Loucy (cell line): ENCODE data around the gene ATP1B3.

Experiments
- H2AFZ ChIP-seq: fragments of 200-600 bp; sonication (generic); 2 replicates; pipeline ENCODE4 v1.6.0; 2016; ENCODE audit warnings: antibody characterized with exemption, mild to moderate bottlenecking, low read length, moderate library complexity
- H3F3A ChIP-seq: fragments of 200-600 bp; 2 replicates; pipeline ENCODE4 v1.6.0; 2016; ENCODE audit warnings: antibody characterized with exemption, low read depth, mild to moderate bottlenecking
- H3K27me3 ChIP-seq: fragments of 200-600 bp; sonication (generic); 2 replicates; pipeline ENCODE4 v1.6.1; 2014; ENCODE audit warnings: low read length, mild to moderate bottlenecking; ENCODE audit not compliant: insufficient read depth, poor library complexity, severe bottlenecking
- H3K36me3 ChIP-seq: fragments of 200-600 bp; sonication (generic); 2 replicates; pipeline ENCODE4 v1.6.1; 2016; ENCODE audit warnings: low read length; ENCODE audit not compliant: insufficient read depth
- H3K4me1 ChIP-seq: fragments of 200-600 bp; sonication (generic); 2 replicates; pipeline ENCODE4 v1.5.1; 2014; ENCODE audit warnings: low read length, mild to moderate bottlenecking; ENCODE audit not compliant: insufficient read depth, poor library complexity, severe bottlenecking
- H3K4me2 ChIP-seq: fragments of 200-600 bp; sonication (generic); 2 replicates; pipeline ENCODE4 v1.6.0; 2014; ENCODE audit warnings: antibody characterized with exemption, low read length, low read depth, mild to moderate bottlenecking; ENCODE audit not compliant: poor library complexity, severe bottlenecking
- H3K4me3 ChIP-seq: fragments of 200-600 bp; sonication (generic); 2 replicates; pipeline ENCODE4 v1.5.1; 2014; ENCODE audit warnings: low read length, mild to moderate bottlenecking, mixed read lengths; ENCODE audit not compliant: poor library complexity, severe bottlenecking
- H3K79me2 ChIP-seq: fragments of 200-600 bp; sonication (generic); 2 replicates; pipeline ENCODE4 v1.6.1; 2014; ENCODE audit warnings: low read length; ENCODE audit not compliant: insufficient read depth
- H3K9ac ChIP-seq: fragments of 200-600 bp; sonication (generic); 2 replicates; pipeline ENCODE4 v1.6.0; 2014; ENCODE audit warnings: mild to moderate bottlenecking, low read depth, low read length, moderate library complexity; ENCODE audit not compliant: poor library complexity, severe bottlenecking
- H3K9me2 ChIP-seq: fragments of 200-600 bp; sonication (generic); replicated peaks from 2 replicates; pipeline ENCODE4 v1.6.1; 2016; ENCODE audit warnings: low read depth, low read length, mixed read lengths
- H3K9me3 ChIP-seq: fragments of 200-600 bp; sonication (generic); 2 replicates; pipeline ENCODE4 v1.6.1; 2014; ENCODE audit warnings: mild to moderate bottlenecking, antibody characterized with exemption, low read length, low read depth; ENCODE audit not compliant: insufficient read depth
- H4K20me1 ChIP-seq: fragments of 200-600 bp; sonication (generic); 2 replicates; pipeline ENCODE4 v1.6.0; 2014; ENCODE audit warnings: antibody characterized with exemption, low read length, mild to moderate bottlenecking; ENCODE audit not compliant: insufficient read depth, poor library complexity, severe bottlenecking
- EZH2phosphoT487 ChIP-seq: fragments of 200-600 bp; IDR thresholded peaks from 2 replicates; pipeline ENCODE4 v1.6.1; 2018; ENCODE audit warnings: antibody characterized with exemption, mild to moderate bottlenecking, moderate library complexity, borderline replicate concordance
- TF ChIP-seq, protein P1 (sequence below): fragments of 200-600 bp; sonication (generic); conservative IDR thresholded peaks from 2 replicates; pipeline ENCODE4 v1.5.1; 2014; ENCODE audit warnings: mild to moderate bottlenecking, antibody characterized with exemption, low read length

ATP1B3 gene

DNA sequence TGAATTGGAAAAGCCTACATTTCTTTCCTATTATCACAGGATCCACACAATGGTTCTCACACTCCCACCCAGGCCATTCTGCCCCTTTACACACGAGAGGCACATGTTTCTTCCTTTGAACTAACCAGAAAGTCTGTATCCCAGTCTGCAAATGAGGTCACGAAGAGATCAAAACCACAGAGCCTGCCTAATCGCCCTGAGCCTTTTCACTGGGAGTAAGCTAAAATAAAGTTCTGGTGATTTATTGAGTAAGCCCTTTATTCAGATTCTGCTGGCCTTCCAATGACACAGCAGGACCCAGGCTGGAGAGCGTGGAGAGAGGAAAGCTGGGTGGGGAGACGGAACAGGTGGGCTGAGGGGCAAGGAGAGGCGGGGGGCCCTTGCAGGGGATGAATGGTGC is 78.7 kb downstream of the ATP1B3 start:
- Histone ChIP-seq H3K9ac (no peak overlapping the region), H3K79me2 (0 out of 2 replicates have a peak, but pooled peaks cover 3% of the 10 kb centered on the region), H3K36me3 (peaks cover 67% of the 10 kb centered on the region), H3K9me3 (no peaks in the 10 kb centered on the region), H3K4me3 (no peak overlapping the region), H2AFZ (no peak overlapping the region), H3K4me2 (peak overlapping the region; percentile 23), H4K20me1 (peaks cover 16% of the 10 kb centered on the region), H3K4me1 (peaks cover 42% of the 10 kb centered on the region), H3K27me3 (no peaks in the 10 kb centered on the region), H3K9me2 (no peaks in the 10 kb centered on the region), H3F3A (peaks cover 6% of the 10 kb centered on the region; the same call in 1 of the 2 replicates)
- no peak for TF ChIP-seq EZH2phosphoT487
- TF ChIP-seq, protein P1, sequence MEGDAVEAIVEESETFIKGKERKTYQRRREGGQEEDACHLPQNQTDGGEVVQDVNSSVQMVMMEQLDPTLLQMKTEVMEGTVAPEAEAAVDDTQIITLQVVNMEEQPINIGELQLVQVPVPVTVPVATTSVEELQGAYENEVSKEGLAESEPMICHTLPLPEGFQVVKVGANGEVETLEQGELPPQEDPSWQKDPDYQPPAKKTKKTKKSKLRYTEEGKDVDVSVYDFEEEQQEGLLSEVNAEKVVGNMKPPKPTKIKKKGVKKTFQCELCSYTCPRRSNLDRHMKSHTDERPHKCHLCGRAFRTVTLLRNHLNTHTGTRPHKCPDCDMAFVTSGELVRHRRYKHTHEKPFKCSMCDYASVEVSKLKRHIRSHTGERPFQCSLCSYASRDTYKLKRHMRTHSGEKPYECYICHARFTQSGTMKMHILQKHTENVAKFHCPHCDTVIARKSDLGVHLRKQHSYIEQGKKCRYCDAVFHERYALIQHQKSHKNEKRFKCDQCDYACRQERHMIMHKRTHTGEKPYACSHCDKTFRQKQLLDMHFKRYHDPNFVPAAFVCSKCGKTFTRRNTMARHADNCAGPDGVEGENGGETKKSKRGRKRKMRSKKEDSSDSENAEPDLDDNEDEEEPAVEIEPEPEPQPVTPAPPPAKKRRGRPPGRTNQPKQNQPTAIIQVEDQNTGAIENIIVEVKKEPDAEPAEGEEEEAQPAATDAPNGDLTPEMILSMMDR = no peak

DNA sequence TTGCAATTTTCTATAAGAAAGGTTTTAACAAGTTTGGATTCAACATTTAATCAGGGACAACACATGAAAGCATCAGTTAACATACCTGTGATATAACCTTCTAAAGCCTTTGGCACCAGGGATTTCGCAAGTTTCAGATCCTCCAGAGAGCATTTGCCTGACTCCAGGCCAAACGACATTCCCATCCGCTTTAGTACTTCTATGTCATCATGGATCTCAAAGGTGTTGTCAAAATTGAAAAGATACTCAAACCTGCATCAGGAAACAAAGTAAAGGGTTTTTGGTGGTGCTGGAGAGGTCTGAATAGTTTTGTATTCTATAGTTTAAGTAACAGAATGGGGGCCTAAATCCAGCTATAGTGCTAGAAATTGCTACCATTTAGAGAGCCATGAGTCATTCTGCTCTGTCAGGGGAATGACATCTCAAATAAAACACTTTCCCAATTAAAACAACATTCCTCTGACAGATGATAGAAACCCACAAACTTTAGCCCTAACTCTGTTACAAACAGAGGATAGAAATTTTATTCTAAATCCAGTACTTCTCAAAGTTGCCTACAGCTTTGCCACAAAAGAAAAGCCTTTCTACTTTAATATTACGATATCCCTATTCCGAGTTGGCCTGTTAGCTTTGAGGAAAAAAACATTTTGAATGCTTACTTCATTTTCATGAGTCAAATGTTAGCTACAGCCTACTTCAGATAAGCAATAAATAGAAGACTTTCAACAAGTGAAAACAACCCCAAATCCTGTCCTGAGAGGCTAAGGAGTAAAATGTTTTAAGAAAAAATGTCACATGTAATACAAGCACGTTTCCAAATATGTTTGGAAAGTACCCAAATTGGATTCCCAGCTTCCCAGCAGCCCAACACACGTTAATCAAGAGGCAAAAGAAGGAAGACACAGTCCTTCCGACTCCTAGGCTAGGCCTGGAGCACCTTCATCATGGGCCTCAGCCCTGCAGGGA is 83.4 kb downstream of the ATP1B3 start:
- Histone ChIP-seq H3K79me2 (no peaks in the 10 kb centered on the region), H3K9me3 (no peaks in the 10 kb centered on the region), H3F3A (no peaks in the 10 kb centered on the region), H4K20me1 (peaks cover 3% of the 10 kb centered on the region), H3K9me2 (no peaks in the 10 kb centered on the region), H3K4me1 (peaks cover 8% of the 10 kb centered on the region), H3K4me3 (no peak overlapping the region), H2AFZ (no peak overlapping the region), H3K9ac (no peak overlapping the region), H3K36me3 (peaks cover 90% of the 10 kb centered on the region), H3K27me3 (no peaks in the 10 kb centered on the region), H3K4me2 (no peak overlapping the region)
- TF ChIP-seq, protein P1 = no peak
- no peak for TF ChIP-seq EZH2phosphoT487

DNA sequence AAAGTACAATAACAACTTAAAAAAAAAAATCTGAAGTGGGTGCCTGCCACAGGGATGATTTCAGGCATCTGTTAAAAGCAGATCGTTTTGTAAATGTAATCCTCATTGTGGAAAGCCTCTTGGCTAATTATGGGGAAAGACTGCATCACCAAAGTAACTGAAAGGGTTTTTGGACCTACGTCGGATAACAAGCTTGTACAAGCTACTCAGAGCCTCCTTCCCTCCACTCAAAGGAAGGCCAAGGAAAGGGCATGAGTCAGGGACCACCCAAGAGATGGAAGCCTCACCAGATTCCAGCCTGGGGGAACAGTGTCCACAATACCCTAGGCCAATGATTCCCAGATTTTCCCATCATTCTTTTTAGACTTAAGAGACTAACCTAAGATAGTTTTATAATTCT is 84.3 kb downstream of the ATP1B3 start:
- H3K9ac ChIP-seq = no peak overlapping the region
- TF ChIP-seq EZH2phosphoT487 = no peak
- TF ChIP-seq, protein P1 = no peak

More for the DNA sequence above, 84.3 kb downstream of the ATP1B3 start:
- Histone ChIP-seq H3K36me3 (peaks cover 94% of the 10 kb centered on the region), H3F3A (no peaks in the 10 kb centered on the region), H3K9me3 (no peaks in the 10 kb centered on the region), H3K27me3 (no peaks in the 10 kb centered on the region), H3K4me2 (no peak overlapping the region), H3K79me2 (no peaks in the 10 kb centered on the region), H4K20me1 (no peaks in the 10 kb centered on the region), H2AFZ (no peak overlapping the region), H3K9me2 (no peaks in the 10 kb centered on the region), H3K4me1 (no peaks in the 10 kb centered on the region), H3K4me3 (no peak overlapping the region)
